Lower leg skin (tissue), 4 donors: ENCODE data around the gene ARL5C. TPM values are rescaled to one million over a fixed set of nuclear protein-coding genes. Genes with fewer than 3 reads are reported as not detected.

Experiments
- DNase-seq, 2 donors: peaks; one replicate each; pipeline ENCODE4 v3.0.0-alpha.2; 2019; ENCODE audit warnings: low spot score in 2 of 2
- H3K4me3 ChIP-seq: fragments of 200-600 bp; sonication (generic); 2 replicates; pipeline ENCODE4 v1.5.1; 2017; ENCODE audit warnings: mild to moderate bottlenecking, low read depth; ENCODE audit not compliant: poor library complexity, severe bottlenecking
- POLR2A ChIP-seq, 2 donors: fragments of 450-650 bp; IDR thresholded peaks; one replicate each; pipeline ENCODE4 v1.6.1; 2016 to 2017; ENCODE audit warnings: antibody characterized with exemption in 2 of 2, mild to moderate bottlenecking in 1 of 2, moderate library complexity in 1 of 2
- WGBS, 2 donors: methylation state at CpG; one replicate each; pipeline ENCODE4 v1.1.5; 2018; 5-methylcytosine and 5-hydroxymethylcytosine counted together
- intact Hi-C: fragments of 100-400 bp; cut with DNase I; formaldehyde crosslinking; loops from one replicate; pipeline ENCODE4 v1.15.0; 2023; ENCODE audit warnings: low total_unique reads
- total RNA-seq, 4 donors: library from RNA; depleted of rRNA; stranded (reverse); fragments of >200 nt; gene quantifications; one replicate each; pipeline ENCODE4 v1.1.0, GENCODE V29; 2016
- TF ChIP-seq, protein P1 (sequence below), 3 donors: fragments of 450-650 bp; IDR thresholded peaks; one replicate each; pipeline ENCODE4 v1.5.1; 2016; ENCODE audit warnings: antibody characterized with exemption in 3 of 3, mild to moderate bottlenecking in 3 of 3, moderate library complexity in 2 of 3

The ARL5C gene
- total RNA-seq, 4 donors from 2014 or later: not detected

GRCh38 chr17:39108461-39109375 is 57.2 kb downstream of the ARL5C start:
- intact Hi-C loops: no loop called here
- no peak overlapping the region for H3K4me3 ChIP-seq
- 80 to 87% methylated on average over 18 to 20 of the region's 23 CpGs for WGBS, 2 donors
- TF ChIP-seq, protein P1, sequence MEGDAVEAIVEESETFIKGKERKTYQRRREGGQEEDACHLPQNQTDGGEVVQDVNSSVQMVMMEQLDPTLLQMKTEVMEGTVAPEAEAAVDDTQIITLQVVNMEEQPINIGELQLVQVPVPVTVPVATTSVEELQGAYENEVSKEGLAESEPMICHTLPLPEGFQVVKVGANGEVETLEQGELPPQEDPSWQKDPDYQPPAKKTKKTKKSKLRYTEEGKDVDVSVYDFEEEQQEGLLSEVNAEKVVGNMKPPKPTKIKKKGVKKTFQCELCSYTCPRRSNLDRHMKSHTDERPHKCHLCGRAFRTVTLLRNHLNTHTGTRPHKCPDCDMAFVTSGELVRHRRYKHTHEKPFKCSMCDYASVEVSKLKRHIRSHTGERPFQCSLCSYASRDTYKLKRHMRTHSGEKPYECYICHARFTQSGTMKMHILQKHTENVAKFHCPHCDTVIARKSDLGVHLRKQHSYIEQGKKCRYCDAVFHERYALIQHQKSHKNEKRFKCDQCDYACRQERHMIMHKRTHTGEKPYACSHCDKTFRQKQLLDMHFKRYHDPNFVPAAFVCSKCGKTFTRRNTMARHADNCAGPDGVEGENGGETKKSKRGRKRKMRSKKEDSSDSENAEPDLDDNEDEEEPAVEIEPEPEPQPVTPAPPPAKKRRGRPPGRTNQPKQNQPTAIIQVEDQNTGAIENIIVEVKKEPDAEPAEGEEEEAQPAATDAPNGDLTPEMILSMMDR (IDR thresholded peaks at IDR 0.05): no peak
- no peak for TF ChIP-seq POLR2A (IDR thresholded peaks at IDR 0.05)
- DNase-seq: no peak

DNA sequence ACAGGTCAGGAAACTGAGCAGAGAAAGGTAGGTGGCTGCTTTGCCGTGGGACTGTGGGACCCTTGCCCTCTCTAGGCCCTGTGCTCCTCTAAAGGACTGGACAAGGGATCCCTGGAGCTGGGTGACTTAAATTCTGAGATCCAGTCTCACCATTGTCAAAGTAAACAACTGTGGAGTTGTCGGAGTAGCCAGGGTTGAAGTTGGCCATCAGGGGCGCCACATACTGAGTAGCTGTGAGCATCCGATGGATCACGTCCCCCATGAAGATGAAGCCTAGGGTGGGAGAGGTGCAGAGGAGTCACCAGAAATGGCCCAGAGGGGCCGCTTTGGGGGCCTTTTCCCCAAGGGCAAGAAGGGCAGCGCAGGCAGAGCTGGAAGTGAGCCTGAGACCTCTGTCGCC is 58.0 kb downstream of the ARL5C start:
- H3K4me3 ChIP-seq: no peak overlapping the region
- intact Hi-C loops: no loop called here
- DNase-seq: no peak
- WGBS, 2 donors: 85 to 91% methylated on average over 8 of the region's 8 CpGs
- TF ChIP-seq, protein P1 (IDR thresholded peaks at IDR 0.05): no peak

DNA sequence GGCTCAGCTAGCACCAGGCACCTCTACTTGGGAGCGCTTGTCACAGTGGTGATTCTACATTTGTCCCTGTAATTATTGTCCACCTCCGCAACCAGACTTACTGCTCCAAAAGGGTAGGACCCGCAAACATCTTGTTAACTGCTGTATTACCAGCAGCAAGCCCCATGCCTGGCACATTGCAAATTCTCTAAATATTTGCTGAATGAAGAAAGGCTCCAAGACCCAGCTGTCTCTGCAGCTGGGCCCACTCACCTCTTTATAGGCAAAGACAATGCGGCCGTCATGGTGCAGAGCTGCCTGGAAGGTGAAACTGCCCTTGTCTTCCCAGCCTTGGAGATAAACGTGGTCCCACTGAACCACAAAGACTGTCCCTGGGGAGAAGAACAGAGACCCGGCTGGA is 58.8 kb downstream of the ARL5C start:
- intact Hi-C loops: no loop called here
- no peak for DNase-seq
- WGBS, 2 donors: 90 to 91% methylated on average over 7 of the region's 7 CpGs
- TF ChIP-seq, protein P1 (IDR thresholded peaks at IDR 0.05): no peak
- no peak for TF ChIP-seq POLR2A (IDR thresholded peaks at IDR 0.05)
- no peak overlapping the region for H3K4me3 ChIP-seq

Other genes with a start within 250 kb of the ARL5C start
- gene FBXO47, start 198.8 kb downstream of the ARL5C start, total RNA-seq: not detected
- gene PLXDC1, start 14.5 kb downstream of the ARL5C start, total RNA-seq: 1 to 10 TPM; 2.7 to 8.1 (median 5.2) TPM
- 10 to 100 TPM in 2 of 4 donors, 1 to 10 TPM in 2; 5.7 to 13.1 (median 11.2) TPM for gene CACNB1, start 31.5 kb upstream of the ARL5C start, total RNA-seq
- gene RPL19, start 34.1 kb upstream of the ARL5C start, total RNA-seq: 1,000 to 10,000 TPM; 3,050 to 5,448 (median 3,578) TPM
- 10 to 100 TPM in 2 of 4 donors, 1 to 10 TPM in 2; 2.3 to 35.6 (median 10.8) TPM for gene STAC2, start 59.8 kb upstream of the ARL5C start, total RNA-seq
- 10 to 100 TPM; 20.5 to 45.2 (median 30.8) TPM for gene FBXL20, start 235.5 kb upstream of the ARL5C start, total RNA-seq